ENCODE results near the gene RASAL1. TPM values are rescaled to one million over a fixed set of nuclear protein-coding genes. Genes with fewer than 3 reads are reported as not detected.
A peak's percentile ranks its signal among the peaks of the same experiment; 100 is the strongest.

The RASAL1 gene
- total RNA-seq, 1 donor from 2014 or later, result not detected

DNA sequence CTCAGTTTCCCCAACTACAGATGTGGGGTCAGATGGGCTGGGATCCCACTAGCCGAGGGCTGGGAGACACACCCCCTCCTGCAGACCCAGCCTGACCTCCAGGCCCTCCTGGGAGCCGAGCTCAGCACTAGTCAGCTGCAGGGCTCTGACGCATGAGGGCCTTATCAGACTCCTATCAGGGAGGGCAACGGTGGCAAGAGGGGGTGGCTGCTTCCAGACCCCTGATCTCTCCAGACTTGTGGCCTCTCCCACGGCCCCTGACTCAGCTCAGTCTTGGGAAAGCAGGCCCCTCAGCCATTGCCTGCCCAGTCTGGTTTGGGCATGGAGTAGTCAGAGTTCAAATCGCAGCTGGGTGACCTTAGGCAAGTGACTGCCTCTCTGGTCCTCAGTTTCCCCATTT is 2.5 kb downstream of the RASAL1 start:
- H3K4me1 Mint-ChIP-seq (ENCODE audit: low read depth, unreplicated experiment), result no peaks in the 10 kb centered on the region
- H3K4me3 Mint-ChIP-seq (ENCODE audit: unreplicated experiment), result no peak overlapping the region
- peaks cover 8% of the 10 kb centered on the region for H3K27me3 Mint-ChIP-seq (ENCODE audit: unreplicated experiment)
- TF ChIP-seq CTCF (IDR thresholded peaks at IDR 0.05; ENCODE audit: partially characterized antibody, unreplicated experiment), result no peak
- no peak overlapping the region for H3K27ac Mint-ChIP-seq (ENCODE audit: unreplicated experiment)
- no peak for DNase-seq
- no peaks in the 10 kb centered on the region for H3K36me3 Mint-ChIP-seq (ENCODE audit: unreplicated experiment)
- no peaks in the 10 kb centered on the region for H3K9me3 Mint-ChIP-seq (ENCODE audit: unreplicated experiment)

DNA sequence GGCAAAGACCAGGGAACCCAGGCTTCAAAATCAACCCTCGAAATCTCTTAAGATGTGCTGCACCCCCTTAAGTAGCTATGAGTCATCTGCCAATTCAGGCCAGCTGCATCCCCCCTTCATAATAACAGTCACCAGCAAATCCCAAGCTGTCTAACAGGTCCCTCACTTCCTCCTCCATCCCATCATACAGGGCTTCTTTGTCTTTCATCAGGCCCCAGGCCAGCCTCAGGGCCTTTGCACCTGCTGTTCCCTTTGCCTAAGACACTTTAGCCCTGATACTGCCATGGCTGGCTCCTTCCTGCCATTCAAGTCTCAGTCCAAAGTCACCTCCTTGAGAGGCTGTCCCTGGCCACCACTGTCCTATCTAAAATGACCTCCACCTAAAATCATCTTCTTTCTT is 4.0 kb downstream of the RASAL1 start:
- H3K27me3 Mint-ChIP-seq (ENCODE audit: unreplicated experiment), result peaks cover 8% of the 10 kb centered on the region
- H3K4me1 Mint-ChIP-seq (ENCODE audit: low read depth, unreplicated experiment), result no peaks in the 10 kb centered on the region
- DNase-seq, result no peak
- H3K4me3 Mint-ChIP-seq (ENCODE audit: unreplicated experiment), result no peak overlapping the region
- no peaks in the 10 kb centered on the region for H3K36me3 Mint-ChIP-seq (ENCODE audit: unreplicated experiment)
- TF ChIP-seq CTCF (IDR thresholded peaks at IDR 0.05; ENCODE audit: partially characterized antibody, unreplicated experiment), result no peak
- H3K27ac Mint-ChIP-seq (ENCODE audit: unreplicated experiment), result no peak overlapping the region
- peaks cover under 1% of the 10 kb centered on the region for H3K9me3 Mint-ChIP-seq (ENCODE audit: unreplicated experiment)

DNA sequence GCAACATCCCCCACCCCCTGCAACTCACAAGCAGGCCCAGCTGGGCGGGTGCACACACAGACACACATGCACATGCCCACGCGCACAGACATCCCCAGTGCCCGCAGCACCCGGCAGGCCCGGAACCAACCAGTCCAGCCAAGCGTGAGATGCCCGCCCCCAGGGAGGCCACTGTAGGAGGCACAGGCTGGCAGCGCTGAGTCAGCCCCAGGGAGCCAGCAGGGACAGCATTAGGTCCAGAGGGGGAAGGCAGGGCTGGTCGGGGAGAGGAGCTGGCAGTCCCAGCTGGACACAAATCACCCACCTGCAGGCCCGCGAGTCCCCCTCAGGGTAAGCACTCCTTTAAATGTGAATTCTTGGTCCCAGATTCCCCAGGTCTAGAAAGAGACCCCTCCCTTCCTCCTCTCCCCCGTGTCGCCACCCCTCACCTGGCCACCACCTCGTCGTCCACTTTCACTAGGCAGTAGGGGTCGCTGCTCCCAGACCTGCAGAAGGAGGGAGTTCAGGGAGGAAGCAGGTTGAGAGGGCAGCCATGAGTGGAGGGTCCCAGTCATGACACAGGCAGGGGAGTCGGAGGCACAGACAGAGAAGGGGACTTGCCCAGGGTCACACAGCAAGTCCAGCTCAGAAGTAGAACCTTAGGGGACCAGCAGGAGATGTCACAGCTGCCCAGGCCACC is 5.0 kb downstream of the RASAL1 start:
- H3K27ac Mint-ChIP-seq (ENCODE audit: unreplicated experiment), result no peak overlapping the region
- DNase-seq, result peak; percentile 45
- no peaks in the 10 kb centered on the region for H3K4me1 Mint-ChIP-seq (ENCODE audit: low read depth, unreplicated experiment)
- no peak for TF ChIP-seq CTCF (IDR thresholded peaks at IDR 0.05; ENCODE audit: partially characterized antibody, unreplicated experiment)
- H3K4me3 Mint-ChIP-seq (ENCODE audit: unreplicated experiment), result no peak overlapping the region
- no peaks in the 10 kb centered on the region for H3K36me3 Mint-ChIP-seq (ENCODE audit: unreplicated experiment)
- peaks cover 1% of the 10 kb centered on the region for H3K9me3 Mint-ChIP-seq (ENCODE audit: unreplicated experiment)
- peaks cover 4% of the 10 kb centered on the region for H3K27me3 Mint-ChIP-seq (ENCODE audit: unreplicated experiment)

- peaks cover 4% of the 10 kb centered on the region for H3K27me3 Mint-ChIP-seq (ENCODE audit: unreplicated experiment)
- no peak for TF ChIP-seq CTCF (IDR thresholded peaks at IDR 0.05; ENCODE audit: partially characterized antibody, unreplicated experiment)
- peaks cover 1% of the 10 kb centered on the region for H3K9me3 Mint-ChIP-seq (ENCODE audit: unreplicated experiment)
- DNase-seq, result no peak
- H3K36me3 Mint-ChIP-seq (ENCODE audit: unreplicated experiment), result no peaks in the 10 kb centered on the region
- H3K4me1 Mint-ChIP-seq (ENCODE audit: low read depth, unreplicated experiment), result no peaks in the 10 kb centered on the region
- no peak overlapping the region for H3K4me3 Mint-ChIP-seq (ENCODE audit: unreplicated experiment)
- H3K27ac Mint-ChIP-seq (ENCODE audit: unreplicated experiment), result no peak overlapping the region
Measured at GRCh38 chr12:113129664-113130456, 5.7 kb downstream of the RASAL1 start.
